ENCODE measurements around the gene SMIM14.
A peak's percentile ranks its signal among the peaks of the same experiment; 100 is the strongest.

Gene SMIM14

GRCh38 chr4:39648827-39649558, 10.3 kb upstream of the SMIM14 start:
- Histone ChIP-seq H3K9me3 (ENCODE audit: control insufficient read depth in 2 of 2, low read length in 2 of 2) (no peaks in the 10 kb centered on the region), H3K36me3 (ENCODE audit: control insufficient read depth in 2 of 2, insufficient read depth in 2 of 2, low read length in 2 of 2) (no peaks in the 10 kb centered on the region), H3K4me3 (ENCODE audit: low read length in 2 of 2) (no peak overlapping the region), H3K27me3 (ENCODE audit: control insufficient read depth in 2 of 2, insufficient read depth in 2 of 2, low read length in 2 of 2) (no peaks in the 10 kb centered on the region), H3K4me1 (ENCODE audit: control insufficient read depth in 2 of 2, insufficient read depth in 2 of 2, low read length in 2 of 2) (no peaks in the 10 kb centered on the region), H3K27ac (ENCODE audit: low read depth in 2 of 2, low read length in 2 of 2) (no peak overlapping the region), H3K9ac (ENCODE audit: low read depth in 1 of 2, low read length in 2 of 2) (no peak overlapping the region)

DNA sequence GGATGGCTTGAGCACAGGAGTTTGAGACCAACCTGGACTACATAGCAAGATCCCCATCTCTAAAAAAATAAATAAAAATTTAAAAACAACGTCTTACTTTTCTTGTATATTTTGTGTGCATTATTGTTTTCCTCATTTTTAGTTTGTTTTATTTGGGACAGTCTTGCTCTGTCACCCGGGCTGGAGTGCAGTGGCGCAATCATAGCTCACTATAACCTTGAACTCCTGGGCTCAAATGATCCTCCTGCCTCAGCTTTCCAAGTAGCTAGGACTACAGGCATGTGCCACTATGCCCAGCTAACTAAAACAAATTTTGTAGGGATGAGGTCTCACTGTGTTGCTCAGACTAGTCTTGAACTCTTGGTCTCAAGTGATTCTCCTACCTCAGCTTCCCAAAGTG, 9.5 kb upstream of the SMIM14 start:
- H3K27ac ChIP-seq (ENCODE audit: low read depth in 2 of 2, low read length in 2 of 2) = no peak overlapping the region
- no peak overlapping the region for H3K9ac ChIP-seq (ENCODE audit: low read depth in 1 of 2, low read length in 2 of 2)
- H3K27me3 ChIP-seq (ENCODE audit: control insufficient read depth in 2 of 2, insufficient read depth in 2 of 2, low read length in 2 of 2) = no peaks in the 10 kb centered on the region
- no peak overlapping the region for H3K4me3 ChIP-seq (ENCODE audit: low read length in 2 of 2)
- no peaks in the 10 kb centered on the region for H3K36me3 ChIP-seq (ENCODE audit: control insufficient read depth in 2 of 2, insufficient read depth in 2 of 2, low read length in 2 of 2)
- no peaks in the 10 kb centered on the region for H3K9me3 ChIP-seq (ENCODE audit: control insufficient read depth in 2 of 2, low read length in 2 of 2)
- H3K4me1 ChIP-seq (ENCODE audit: control insufficient read depth in 2 of 2, insufficient read depth in 2 of 2, low read length in 2 of 2) = no peaks in the 10 kb centered on the region

GRCh38 chr4:39642885-39643552, 4.4 kb upstream of the SMIM14 start:
- Histone ChIP-seq H3K4me1 (ENCODE audit: control insufficient read depth in 2 of 2, insufficient read depth in 2 of 2, low read length in 2 of 2) (peaks cover 5 to 8% of the 10 kb centered on the region in 2 donors), H3K9ac (ENCODE audit: low read depth in 1 of 2, low read length in 2 of 2) (no peak overlapping the region), H3K36me3 (ENCODE audit: control insufficient read depth in 2 of 2, insufficient read depth in 2 of 2, low read length in 2 of 2) (no peaks in the 10 kb centered on the region), H3K9me3 (ENCODE audit: control insufficient read depth in 2 of 2, low read length in 2 of 2) (no peaks in the 10 kb centered on the region), H3K27me3 (ENCODE audit: control insufficient read depth in 2 of 2, insufficient read depth in 2 of 2, low read length in 2 of 2) (no peaks in the 10 kb centered on the region), H3K4me3 (ENCODE audit: low read length in 2 of 2) (no peak overlapping the region), H3K27ac (ENCODE audit: low read depth in 2 of 2, low read length in 2 of 2) (no peak overlapping the region)

DNA sequence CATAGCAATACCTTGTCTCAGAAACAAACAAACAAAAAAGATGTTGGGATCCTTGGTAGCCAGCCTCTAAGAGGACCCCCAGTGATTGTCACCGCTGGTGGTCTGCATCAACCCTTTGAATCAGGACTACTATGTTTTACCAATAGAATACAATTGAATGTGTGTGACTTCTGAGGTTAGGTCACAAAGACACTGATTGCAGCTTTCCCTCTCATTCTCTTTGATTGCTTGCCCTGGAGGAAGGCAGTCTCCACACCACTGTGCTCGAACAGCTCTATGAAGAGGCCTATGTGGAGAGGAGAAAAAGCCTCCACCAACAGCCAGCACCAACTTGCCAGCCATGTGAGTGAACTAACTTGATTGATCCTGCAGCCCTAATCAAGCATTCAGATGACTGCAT, 2.8 kb upstream of the SMIM14 start:
- H3K9ac ChIP-seq (ENCODE audit: low read depth in 1 of 2, low read length in 2 of 2) = no peak overlapping the region
- H3K4me3 ChIP-seq (ENCODE audit: low read length in 2 of 2) = no peak overlapping the region
- H3K4me1 ChIP-seq (ENCODE audit: control insufficient read depth in 2 of 2, insufficient read depth in 2 of 2, low read length in 2 of 2) = peaks cover 8 to 10% of the 10 kb centered on the region in 2 donors
- no peak overlapping the region for H3K27ac ChIP-seq (ENCODE audit: low read depth in 2 of 2, low read length in 2 of 2)
- H3K36me3 ChIP-seq (ENCODE audit: control insufficient read depth in 2 of 2, insufficient read depth in 2 of 2, low read length in 2 of 2) = no peaks in the 10 kb centered on the region
- no peaks in the 10 kb centered on the region for H3K9me3 ChIP-seq (ENCODE audit: control insufficient read depth in 2 of 2, low read length in 2 of 2)
- H3K27me3 ChIP-seq (ENCODE audit: control insufficient read depth in 2 of 2, insufficient read depth in 2 of 2, low read length in 2 of 2) = no peaks in the 10 kb centered on the region

DNA sequence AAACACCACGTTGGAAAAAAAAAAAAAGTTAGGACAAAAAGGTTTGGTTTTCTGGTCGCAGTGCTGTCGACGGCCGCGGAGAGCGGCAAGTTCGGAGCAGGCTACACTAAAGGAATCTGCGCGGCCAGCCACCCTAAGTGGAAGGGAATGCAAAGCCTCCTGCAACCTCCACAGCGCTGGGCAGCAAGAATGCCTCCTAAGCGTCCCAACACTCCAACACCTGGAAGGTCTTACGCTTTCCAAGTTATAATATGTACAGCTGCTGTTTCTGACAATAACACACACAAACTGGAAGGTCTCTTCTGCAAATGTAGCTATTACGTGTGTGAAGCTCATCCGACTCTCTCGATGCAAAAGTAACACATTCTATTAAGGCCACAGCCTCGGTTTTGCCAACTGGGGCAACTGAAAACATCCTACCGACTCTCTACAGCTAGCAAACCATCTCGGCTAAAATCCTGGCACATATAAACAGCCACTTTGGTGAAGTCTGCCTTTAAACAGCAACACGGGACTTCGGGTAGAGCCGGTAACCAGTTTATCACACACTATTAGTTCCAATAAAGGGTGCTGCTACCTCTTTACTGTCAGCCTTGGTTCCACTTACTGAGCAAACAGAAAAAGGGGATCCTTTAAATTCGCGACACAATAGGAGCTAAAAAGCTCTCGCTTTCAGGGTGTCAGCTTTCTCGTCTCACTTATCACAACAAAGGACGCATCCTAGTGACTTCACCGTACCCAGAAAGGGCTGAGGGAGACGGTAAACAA, 895 bp downstream of the SMIM14 start:
- Histone ChIP-seq H3K9ac (ENCODE audit: low read depth in 1 of 2, low read length in 2 of 2) (peak overlapping the region; percentile 82 to 97), H3K27me3 (ENCODE audit: control insufficient read depth in 2 of 2, insufficient read depth in 2 of 2, low read length in 2 of 2) (no peaks in the 10 kb centered on the region), H3K4me1 (ENCODE audit: control insufficient read depth in 2 of 2, insufficient read depth in 2 of 2, low read length in 2 of 2) (peaks cover 16 to 18% of the 10 kb centered on the region in 2 donors), H3K9me3 (ENCODE audit: control insufficient read depth in 2 of 2, low read length in 2 of 2) (no peaks in the 10 kb centered on the region), H3K4me3 (ENCODE audit: low read length in 2 of 2) (peak overlapping the region; percentile 98 to 100), H3K36me3 (ENCODE audit: control insufficient read depth in 2 of 2, insufficient read depth in 2 of 2, low read length in 2 of 2) (peaks cover 4% of the 10 kb centered on the region in 2 donors), H3K27ac (ENCODE audit: low read depth in 2 of 2, low read length in 2 of 2) (peak overlapping the region; percentile 97 to 98)

DNA sequence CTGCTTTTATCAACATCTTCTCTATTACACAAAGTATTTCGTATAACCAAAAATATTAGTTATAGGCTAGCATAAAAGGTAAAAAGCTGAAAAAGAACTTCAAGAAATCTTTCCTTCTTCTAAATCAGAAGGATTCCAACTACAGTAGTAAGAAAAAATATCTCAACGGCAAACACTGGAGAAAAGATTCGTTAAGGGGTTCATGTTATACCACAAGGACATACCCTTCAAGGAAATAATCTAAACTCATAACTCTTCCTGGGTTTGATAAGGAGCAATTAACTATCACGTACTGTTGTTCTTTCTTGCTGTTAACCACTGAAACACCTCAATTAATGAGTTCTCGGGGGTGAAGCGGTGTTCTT, 1.5 kb downstream of the SMIM14 start:
- peak overlapping the region; percentile 97 to 98 for H3K27ac ChIP-seq (ENCODE audit: low read depth in 2 of 2, low read length in 2 of 2)
- no peaks in the 10 kb centered on the region for H3K27me3 ChIP-seq (ENCODE audit: control insufficient read depth in 2 of 2, insufficient read depth in 2 of 2, low read length in 2 of 2)
- H3K9ac ChIP-seq (ENCODE audit: low read depth in 1 of 2, low read length in 2 of 2) = peak overlapping the region; percentile 82 to 97
- peaks cover 4% of the 10 kb centered on the region in 2 donors for H3K36me3 ChIP-seq (ENCODE audit: control insufficient read depth in 2 of 2, insufficient read depth in 2 of 2, low read length in 2 of 2)
- H3K4me1 ChIP-seq (ENCODE audit: control insufficient read depth in 2 of 2, insufficient read depth in 2 of 2, low read length in 2 of 2) = peaks cover 16 to 18% of the 10 kb centered on the region in 2 donors
- H3K9me3 ChIP-seq (ENCODE audit: control insufficient read depth in 2 of 2, low read length in 2 of 2) = no peaks in the 10 kb centered on the region
- peak overlapping the region; percentile 98 to 100 for H3K4me3 ChIP-seq (ENCODE audit: low read length in 2 of 2)

DNA sequence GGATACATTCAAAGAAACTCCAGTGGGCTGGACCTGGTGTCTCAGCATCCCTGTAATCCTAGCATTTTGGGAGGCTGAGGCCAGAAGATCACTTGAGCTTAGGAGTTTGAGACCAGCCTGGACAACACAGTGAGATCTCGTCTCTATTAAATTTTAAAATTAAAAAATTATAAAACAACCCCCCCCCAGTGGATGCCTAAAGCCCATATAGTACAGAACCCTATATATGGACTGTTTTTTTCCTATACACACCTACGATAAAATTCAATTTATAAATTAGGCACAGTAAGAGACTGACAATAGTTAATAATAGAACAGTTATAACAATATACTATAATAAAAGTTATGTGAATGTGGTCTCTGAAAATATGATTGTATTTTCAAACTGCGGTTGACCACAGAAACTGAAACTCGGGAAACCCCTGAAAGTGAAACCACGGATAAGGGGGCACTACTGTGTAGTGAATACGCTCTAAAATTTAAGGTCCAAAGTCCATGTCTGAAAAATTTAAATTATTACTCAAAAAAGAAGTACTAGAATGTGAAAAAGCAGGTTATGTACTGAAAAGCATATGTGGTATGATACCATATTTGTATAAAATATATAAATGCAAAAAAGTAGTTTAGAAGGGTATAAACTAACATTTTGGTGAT, 2.0 kb downstream of the SMIM14 start:
- Histone ChIP-seq H3K4me1 (ENCODE audit: control insufficient read depth in 2 of 2, insufficient read depth in 2 of 2, low read length in 2 of 2) (peaks cover 16 to 18% of the 10 kb centered on the region in 2 donors), H3K9me3 (ENCODE audit: control insufficient read depth in 2 of 2, low read length in 2 of 2) (no peaks in the 10 kb centered on the region), H3K27me3 (ENCODE audit: control insufficient read depth in 2 of 2, insufficient read depth in 2 of 2, low read length in 2 of 2) (no peaks in the 10 kb centered on the region), H3K27ac (ENCODE audit: low read depth in 2 of 2, low read length in 2 of 2) (peak overlapping the region; percentile 97 to 98), H3K4me3 (ENCODE audit: low read length in 2 of 2) (peak overlapping the region; percentile 98 to 100), H3K36me3 (ENCODE audit: control insufficient read depth in 2 of 2, insufficient read depth in 2 of 2, low read length in 2 of 2) (peaks cover 4% of the 10 kb centered on the region in 2 donors), H3K9ac (ENCODE audit: low read depth in 1 of 2, low read length in 2 of 2) (peak overlapping the region; percentile 82 to 97)

- Histone ChIP-seq H3K36me3 (ENCODE audit: control insufficient read depth in 2 of 2, insufficient read depth in 2 of 2, low read length in 2 of 2) (peaks cover 4% of the 10 kb centered on the region in 2 donors), H3K4me1 (ENCODE audit: control insufficient read depth in 2 of 2, insufficient read depth in 2 of 2, low read length in 2 of 2) (peaks cover 13 to 18% of the 10 kb centered on the region in 2 donors), H3K9ac (ENCODE audit: low read depth in 1 of 2, low read length in 2 of 2) (peak overlapping the region in 1 of 2 donors; percentile 14), H3K4me3 (ENCODE audit: low read length in 2 of 2) (peak overlapping the region in 1 of 2 donors; percentile 37), H3K27ac (ENCODE audit: low read depth in 2 of 2, low read length in 2 of 2) (peak overlapping the region in 1 of 2 donors; percentile 32), H3K9me3 (ENCODE audit: control insufficient read depth in 2 of 2, low read length in 2 of 2) (no peaks in the 10 kb centered on the region), H3K27me3 (ENCODE audit: control insufficient read depth in 2 of 2, insufficient read depth in 2 of 2, low read length in 2 of 2) (no peaks in the 10 kb centered on the region)
Observed at GRCh38 chr4:39635023-39635422, 3.6 kb downstream of the SMIM14 start.

GRCh38 chr4:39631700-39632079, 7.0 kb downstream of the SMIM14 start:
- Histone ChIP-seq H3K9ac (ENCODE audit: low read depth in 1 of 2, low read length in 2 of 2) (no peak overlapping the region), H3K4me1 (ENCODE audit: control insufficient read depth in 2 of 2, insufficient read depth in 2 of 2, low read length in 2 of 2) (peaks cover 8 to 11% of the 10 kb centered on the region in 2 donors), H3K36me3 (ENCODE audit: control insufficient read depth in 2 of 2, insufficient read depth in 2 of 2, low read length in 2 of 2) (peaks cover 4 to 10% of the 10 kb centered on the region in 2 donors), H3K9me3 (ENCODE audit: control insufficient read depth in 2 of 2, low read length in 2 of 2) (no peaks in the 10 kb centered on the region), H3K27me3 (ENCODE audit: control insufficient read depth in 2 of 2, insufficient read depth in 2 of 2, low read length in 2 of 2) (no peaks in the 10 kb centered on the region), H3K27ac (ENCODE audit: low read depth in 2 of 2, low read length in 2 of 2) (no peak overlapping the region), H3K4me3 (ENCODE audit: low read length in 2 of 2) (no peak overlapping the region)

Data from mucosa of rectum (tissue), 2 donors.